Activated CD4-positive, alpha-beta T cell treated with anti-CD3 and anti-CD28 coated beads, Interleukin-2, amount 50 U/mL, for 4 hours (primary cell): ENCODE measurements around the gene TIAM1.
"Not testable (repeated sequence)": the region's sequence is repeated elsewhere in the genome, so short reads cannot be mapped to it uniquely, and the experiment has no call there.

Experiments
- DNase-seq, 2 experiments: peaks; one replicate each; pipeline ENCODE4 v3.0.0-alpha.2; 2020

TIAM1 gene

GRCh38 chr21:31252611-31253010 lies 91.5 kb downstream of the TIAM1 start:
- DNase-seq = no peak

GRCh38 chr21:31252091-31252490 lies 92.0 kb downstream of the TIAM1 start:
- no peak for DNase-seq

GRCh38 chr21:31251686-31252085 lies 92.4 kb downstream of the TIAM1 start:
- no peak for DNase-seq

GRCh38 chr21:31248598-31248997 lies 95.5 kb downstream of the TIAM1 start:
- DNase-seq = no peak

- no peak for DNase-seq
These were observed 100.5 kb downstream of the TIAM1 start for GRCh38 chr21:31243611-31244010.

- no peak for DNase-seq
These were observed 107.5 kb downstream of the TIAM1 start for GRCh38 chr21:31236528-31236927.

- DNase-seq = no peak
These were observed 108.2 kb downstream of the TIAM1 start for GRCh38 chr21:31235671-31236450.

GRCh38 chr21:31234936-31235335 lies 109.1 kb downstream of the TIAM1 start:
- DNase-seq = no peak

GRCh38 chr21:31233711-31234110 lies 110.3 kb downstream of the TIAM1 start:
- DNase-seq = no peak

GRCh38 chr21:31232344-31232743 lies 111.7 kb downstream of the TIAM1 start:
- DNase-seq = no peak

- DNase-seq = no peak
These were observed 113.1 kb downstream of the TIAM1 start for GRCh38 chr21:31230937-31231336.

- DNase-seq = not testable (repeated sequence)
These were observed 115.3 kb downstream of the TIAM1 start for GRCh38 chr21:31228723-31229122.

GRCh38 chr21:31225713-31226112 lies 118.3 kb downstream of the TIAM1 start:
- DNase-seq = no peak

- DNase-seq = no peak
These were observed 121.9 kb downstream of the TIAM1 start for GRCh38 chr21:31222142-31222541.

- DNase-seq = no peak
These were observed 123.0 kb downstream of the TIAM1 start for GRCh38 chr21:31221043-31221442.

- DNase-seq = no peak
These were observed 123.5 kb downstream of the TIAM1 start for GRCh38 chr21:31220575-31220974.

- DNase-seq = no peak
These were observed 125.0 kb downstream of the TIAM1 start for GRCh38 chr21:31218830-31219608.

GRCh38 chr21:31216206-31216605 lies 127.9 kb downstream of the TIAM1 start:
- DNase-seq = no peak

- no peak for DNase-seq
These were observed 130.3 kb downstream of the TIAM1 start for GRCh38 chr21:31213787-31214186.

GRCh38 chr21:31211836-31212235 lies 132.2 kb downstream of the TIAM1 start:
- DNase-seq = no peak

- DNase-seq = no peak
These were observed 138.6 kb downstream of the TIAM1 start for GRCh38 chr21:31205412-31205811.

GRCh38 chr21:31204801-31205200 lies 139.3 kb downstream of the TIAM1 start:
- DNase-seq = no peak

- no peak for DNase-seq
These were observed 140.5 kb downstream of the TIAM1 start for GRCh38 chr21:31203431-31204054.

- DNase-seq = no peak
These were observed 142.5 kb downstream of the TIAM1 start for GRCh38 chr21:31201548-31201947.
